PC-3 (cell line): ENCODE measurements around the gene DYSF. TPM values are rescaled to one million over a fixed set of nuclear protein-coding genes. Genes with fewer than 3 reads are reported as not detected.
"Not testable (repeated sequence)": the region's sequence is repeated elsewhere in the genome, so short reads cannot be mapped to it uniquely, and the experiment has no call there.

Experiments used
- ATAC-seq: fragments of 200-7000 bp; cut with Tn5 transposase; 2 replicates; pipeline ENCODE4 v1.9.1; 2020; ENCODE audit warnings: mild to moderate bottlenecking, moderate library complexity
- BruUV-seq: library from RNA; stranded (reverse); fragments of 400-500 nt; replicated peaks from 2 replicates; lab custom pipeline; 2021; lab: Mats Ljungman, UMichigan
- CTCF ChIA-PET: fragments of 300-600 bp; sonication (Branson Sonifier 250); formaldehyde crosslinking; loops from one replicate; lab custom pipeline; 2022; ENCODE audit warnings: antibody characterized with exemption; lab: Charles Lee
- POLR2A ChIA-PET: fragments of 300-600 bp; sonication (Branson Sonifier 250); formaldehyde crosslinking; loops from one replicate; lab custom pipeline; 2022; ENCODE audit warnings: antibody characterized with exemption; ENCODE audit not compliant: unreplicated experiment; lab: Charles Lee
- DNase-seq: peaks from one replicate; pipeline ENCODE4 v3.0.0-alpha.2; 2015
- H2AFZ ChIP-seq: fragments of 300-600 bp; sonication (generic); 2 replicates; pipeline ENCODE4 v1.6.0; 2016; ENCODE audit warnings: antibody characterized with exemption, low read length
- H3F3A ChIP-seq: fragments of 300-600 bp; sonication (generic); one replicate; pipeline ENCODE4 v1.6.0; 2017; ENCODE audit warnings: antibody characterized with exemption, low read length, control low read depth, mild to moderate bottlenecking; ENCODE audit not compliant: unreplicated experiment
- H3K27ac ChIP-seq: fragments of 300-600 bp; sonication (generic); 2 replicates; pipeline ENCODE4 v1.5.1; 2016; ENCODE audit warnings: mild to moderate bottlenecking, low read length
- H3K27me3 ChIP-seq: fragments of 300-600 bp; sonication (generic); 2 replicates; pipeline ENCODE4 v1.6.1; 2016; ENCODE audit warnings: low read length, mixed read lengths
- H3K36me3 ChIP-seq: fragments of 300-600 bp; sonication (generic); 2 replicates; pipeline ENCODE4 v1.6.1; 2016; ENCODE audit warnings: low read depth, mixed run types, low read length, mixed read lengths
- H3K4me1 ChIP-seq: fragments of 300-600 bp; sonication (generic); 2 replicates; pipeline ENCODE4 v1.5.1; 2016; ENCODE audit warnings: low read length; ENCODE audit not compliant: insufficient read depth
- H3K4me2 ChIP-seq: fragments of 300-600 bp; sonication (generic); 2 replicates; pipeline ENCODE4 v1.6.0; 2016; ENCODE audit warnings: low read length
- H3K4me3 ChIP-seq: fragments of 300-600 bp; sonication (generic); 2 replicates; pipeline ENCODE4 v1.5.1; 2016; ENCODE audit warnings: mild to moderate bottlenecking, low read length, mixed read lengths
- H3K79me2 ChIP-seq: fragments of 300-600 bp; sonication (generic); 2 replicates; pipeline ENCODE4 v1.6.1; 2017; ENCODE audit warnings: low read length, mixed read lengths
- H3K9ac ChIP-seq: fragments of 300-600 bp; sonication (generic); 2 replicates; pipeline ENCODE4 v1.6.0; 2016; ENCODE audit warnings: mild to moderate bottlenecking, low read length
- H3K9me2 ChIP-seq: fragments of 300-600 bp; sonication (generic); replicated peaks from 2 replicates; pipeline ENCODE4 v1.6.1; 2016; ENCODE audit warnings: mixed run types, low read length, mixed read lengths
- H3K9me3 ChIP-seq: fragments of 300-600 bp; sonication (generic); 2 replicates; pipeline ENCODE4 v1.6.1; 2016; ENCODE audit warnings: low read length, mixed read lengths
- H4K20me1 ChIP-seq: fragments of 300-600 bp; sonication (generic); 2 replicates; pipeline ENCODE4 v1.6.1; 2016; ENCODE audit warnings: low read length, mixed read lengths
- CTCF ChIP-seq: fragments of 300-600 bp; sonication (generic); conservative IDR thresholded peaks from 2 replicates; pipeline ENCODE4 v1.5.1; 2017; ENCODE audit warnings: antibody characterized with exemption, low read depth, mild to moderate bottlenecking, low read length
- EZH2 ChIP-seq: fragments of 300-600 bp; sonication (generic); IDR thresholded peaks from one replicate; pipeline ENCODE4 v1.6.1; 2017; ENCODE audit warnings: antibody characterized with exemption, mild to moderate bottlenecking, low read length; ENCODE audit not compliant: unreplicated experiment
- EZH2phosphoT487 ChIP-seq: fragments of 300-600 bp; sonication (generic); IDR thresholded peaks from 2 replicates; pipeline ENCODE4 v1.6.1; 2018; ENCODE audit warnings: mild to moderate bottlenecking, antibody characterized with exemption, low read length, borderline replicate concordance
- intact Hi-C: fragments of 100-400 bp; cut with micrococcal nuclease; formaldehyde crosslinking; loops from 2 replicates; pipeline ENCODE4 v1.9.0; 2023
- total RNA-seq: library from RNA; depleted of rRNA; stranded (reverse); fragments of >200 nt; gene quantifications from 2 replicates; pipeline ENCODE4 v1.2.3, GENCODE V29; 2014

Gene DYSF
- total RNA-seq, 1 experiment from 2014 or later: 13.0 TPM

- ATAC-seq: no peak
Measured at GRCh38 chr2:71428472-71429383, 24.6 kb upstream of the DYSF start.

GRCh38 chr2:71445142-71445541, 8.2 kb upstream of the DYSF start:
- ATAC-seq, H3K4me2 ChIP-seq, H3K27ac ChIP-seq, H3K79me2 ChIP-seq, H2AFZ ChIP-seq, DNase-seq, H3F3A ChIP-seq, H3K9me2 ChIP-seq, H3K4me3 ChIP-seq, H4K20me1 ChIP-seq, H3K27me3 ChIP-seq, H3K9me3 ChIP-seq, H3K4me1 ChIP-seq, H3K9ac ChIP-seq, intact Hi-C loops, H3K36me3 ChIP-seq, BruUV-seq, CTCF ChIA-PET: not testable (repeated sequence)
- POLR2A ChIA-PET: interaction anchor here (0.6 kb wide), 1 partner anchor 1652 kb away, joined by 3 read pairs; no protein-coding TSS in a partner anchor

More at GRCh38 chr2:71428472-71429383, 24.6 kb upstream of the DYSF start:
- ChIA-PET CTCF (no interaction called here), POLR2A (no interaction called here)
- no peak for TF ChIP-seq EZH2
- no peak for TF ChIP-seq EZH2phosphoT487
- TF ChIP-seq CTCF: no peak
- intact Hi-C loops: no loop called here
- Histone ChIP-seq H3K4me2 (no peak overlapping the region), H3K9ac (no peak overlapping the region), H3K79me2 (no peaks in the 10 kb centered on the region), H3K27me3 (no peaks in the 10 kb centered on the region), H3K36me3 (peaks cover 51% of the 10 kb centered on the region), H3F3A (no peaks in the 10 kb centered on the region), H3K9me2 (no peaks in the 10 kb centered on the region), H4K20me1 (no peaks in the 10 kb centered on the region), H3K4me3 (no peak overlapping the region), H3K9me3 (no peaks in the 10 kb centered on the region), H3K4me1 (peaks cover 13% of the 10 kb centered on the region), H3K27ac (no peak overlapping the region), H2AFZ (no peak overlapping the region)
- DNase-seq: no peak
- BruUV-seq: no TSS peak

- no peak overlapping the region for H3K27ac ChIP-seq
- no peaks in the 10 kb centered on the region for H3K79me2 ChIP-seq
- no peak overlapping the region for H2AFZ ChIP-seq
- no peaks in the 10 kb centered on the region for H4K20me1 ChIP-seq
- TF ChIP-seq EZH2 (no peak), CTCF (no peak), EZH2phosphoT487 (no peak)
- ATAC-seq (no peak), DNase-seq (no peak)
- H3K9ac ChIP-seq: no peak overlapping the region
- H3K4me2 ChIP-seq: no peak overlapping the region
- no peaks in the 10 kb centered on the region for H3K9me3 ChIP-seq
- ChIA-PET CTCF (no interaction called here), POLR2A (no interaction called here)
- no peak overlapping the region for H3K4me3 ChIP-seq
- H3K9me2 ChIP-seq: no peaks in the 10 kb centered on the region
- no peaks in the 10 kb centered on the region for H3K27me3 ChIP-seq
- H3F3A ChIP-seq: no peaks in the 10 kb centered on the region
- no peaks in the 10 kb centered on the region for H3K4me1 ChIP-seq
- intact Hi-C loops: no loop called here
- H3K36me3 ChIP-seq: no peaks in the 10 kb centered on the region
- no TSS peak for BruUV-seq
Measured at GRCh38 chr2:71446505-71446904, 6.9 kb upstream of the DYSF start.
